ENCODE measurements around the gene LRRC32.

DNA sequence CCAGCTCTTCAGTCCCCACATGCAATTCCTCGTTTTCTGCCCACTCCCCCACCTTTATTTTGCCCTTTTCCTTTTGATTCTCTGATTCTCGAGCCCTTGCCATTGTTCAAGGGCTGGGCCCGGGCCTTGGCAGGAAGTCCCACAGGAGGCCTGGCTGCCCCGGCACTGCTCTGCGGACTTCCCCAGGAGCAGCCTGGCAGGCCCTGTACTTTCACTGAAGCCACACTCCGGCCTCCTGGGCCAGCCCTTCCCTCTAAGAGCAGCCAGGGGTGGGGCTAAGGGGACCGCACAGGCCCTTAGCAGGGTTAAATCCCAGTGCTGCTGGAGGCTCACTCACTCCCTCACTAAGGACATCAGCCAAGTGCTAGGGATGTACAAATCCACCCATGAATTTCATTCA, 4.1 kb downstream of the LRRC32 start:
- no peak for TF ChIP-seq TAF1 (IDR thresholded peaks at IDR 0.05; ENCODE audit: borderline replicate concordance, low read depth, low read length)
- TF ChIP-seq, protein P1, sequence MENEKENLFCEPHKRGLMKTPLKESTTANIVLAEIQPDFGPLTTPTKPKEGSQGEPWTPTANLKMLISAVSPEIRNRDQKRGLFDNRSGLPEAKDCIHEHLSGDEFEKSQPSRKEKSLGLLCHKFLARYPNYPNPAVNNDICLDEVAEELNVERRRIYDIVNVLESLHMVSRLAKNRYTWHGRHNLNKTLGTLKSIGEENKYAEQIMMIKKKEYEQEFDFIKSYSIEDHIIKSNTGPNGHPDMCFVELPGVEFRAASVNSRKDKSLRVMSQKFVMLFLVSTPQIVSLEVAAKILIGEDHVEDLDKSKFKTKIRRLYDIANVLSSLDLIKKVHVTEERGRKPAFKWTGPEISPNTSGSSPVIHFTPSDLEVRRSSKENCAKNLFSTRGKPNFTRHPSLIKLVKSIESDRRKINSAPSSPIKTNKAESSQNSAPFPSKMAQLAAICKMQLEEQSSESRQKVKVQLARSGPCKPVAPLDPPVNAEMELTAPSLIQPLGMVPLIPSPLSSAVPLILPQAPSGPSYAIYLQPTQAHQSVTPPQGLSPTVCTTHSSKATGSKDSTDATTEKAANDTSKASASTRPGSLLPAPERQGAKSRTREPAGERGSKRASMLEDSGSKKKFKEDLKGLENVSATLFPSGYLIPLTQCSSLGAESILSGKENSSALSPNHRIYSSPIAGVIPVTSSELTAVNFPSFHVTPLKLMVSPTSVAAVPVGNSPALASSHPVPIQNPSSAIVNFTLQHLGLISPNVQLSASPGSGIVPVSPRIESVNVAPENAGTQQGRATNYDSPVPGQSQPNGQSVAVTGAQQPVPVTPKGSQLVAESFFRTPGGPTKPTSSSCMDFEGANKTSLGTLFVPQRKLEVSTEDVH (IDR thresholded peaks at IDR 0.05; ENCODE audit: low read depth, partially characterized antibody): no peak
- TF ChIP-seq, protein P2, sequence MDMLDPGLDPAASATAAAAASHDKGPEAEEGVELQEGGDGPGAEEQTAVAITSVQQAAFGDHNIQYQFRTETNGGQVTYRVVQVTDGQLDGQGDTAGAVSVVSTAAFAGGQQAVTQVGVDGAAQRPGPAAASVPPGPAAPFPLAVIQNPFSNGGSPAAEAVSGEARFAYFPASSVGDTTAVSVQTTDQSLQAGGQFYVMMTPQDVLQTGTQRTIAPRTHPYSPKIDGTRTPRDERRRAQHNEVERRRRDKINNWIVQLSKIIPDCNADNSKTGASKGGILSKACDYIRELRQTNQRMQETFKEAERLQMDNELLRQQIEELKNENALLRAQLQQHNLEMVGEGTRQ (IDR thresholded peaks at IDR 0.05; ENCODE audit: borderline replicate concordance, low read depth, low read length): no peak
- TF ChIP-seq POLR2A (IDR thresholded peaks at IDR 0.05; ENCODE audit: low read depth, low read length): no peak
- TF ChIP-seq, protein P3, sequence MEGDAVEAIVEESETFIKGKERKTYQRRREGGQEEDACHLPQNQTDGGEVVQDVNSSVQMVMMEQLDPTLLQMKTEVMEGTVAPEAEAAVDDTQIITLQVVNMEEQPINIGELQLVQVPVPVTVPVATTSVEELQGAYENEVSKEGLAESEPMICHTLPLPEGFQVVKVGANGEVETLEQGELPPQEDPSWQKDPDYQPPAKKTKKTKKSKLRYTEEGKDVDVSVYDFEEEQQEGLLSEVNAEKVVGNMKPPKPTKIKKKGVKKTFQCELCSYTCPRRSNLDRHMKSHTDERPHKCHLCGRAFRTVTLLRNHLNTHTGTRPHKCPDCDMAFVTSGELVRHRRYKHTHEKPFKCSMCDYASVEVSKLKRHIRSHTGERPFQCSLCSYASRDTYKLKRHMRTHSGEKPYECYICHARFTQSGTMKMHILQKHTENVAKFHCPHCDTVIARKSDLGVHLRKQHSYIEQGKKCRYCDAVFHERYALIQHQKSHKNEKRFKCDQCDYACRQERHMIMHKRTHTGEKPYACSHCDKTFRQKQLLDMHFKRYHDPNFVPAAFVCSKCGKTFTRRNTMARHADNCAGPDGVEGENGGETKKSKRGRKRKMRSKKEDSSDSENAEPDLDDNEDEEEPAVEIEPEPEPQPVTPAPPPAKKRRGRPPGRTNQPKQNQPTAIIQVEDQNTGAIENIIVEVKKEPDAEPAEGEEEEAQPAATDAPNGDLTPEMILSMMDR (IDR thresholded peaks at IDR 0.05 in 2 of 3, conservative IDR thresholded peaks at IDR 0.05 in 1 of 3; ENCODE audit: control insufficient read depth in 2 of 3, extremely low read depth in 1 of 3, insufficient read depth in 1 of 3, low read depth in 3 of 3, low read length in 3 of 3): no peak
- TF ChIP-seq MXI1 (IDR thresholded peaks at IDR 0.05; ENCODE audit: low read depth, low read length): no peak
- no peak for TF ChIP-seq SMC3 (IDR thresholded peaks at IDR 0.05; ENCODE audit: borderline replicate concordance, low read length)
- no peak for TF ChIP-seq MTA2 (IDR thresholded peaks at IDR 0.05; ENCODE audit: low read depth)
- TF ChIP-seq HCFC1 (IDR thresholded peaks at IDR 0.05; ENCODE audit: low read length): no peak
- TF ChIP-seq, protein P4, sequence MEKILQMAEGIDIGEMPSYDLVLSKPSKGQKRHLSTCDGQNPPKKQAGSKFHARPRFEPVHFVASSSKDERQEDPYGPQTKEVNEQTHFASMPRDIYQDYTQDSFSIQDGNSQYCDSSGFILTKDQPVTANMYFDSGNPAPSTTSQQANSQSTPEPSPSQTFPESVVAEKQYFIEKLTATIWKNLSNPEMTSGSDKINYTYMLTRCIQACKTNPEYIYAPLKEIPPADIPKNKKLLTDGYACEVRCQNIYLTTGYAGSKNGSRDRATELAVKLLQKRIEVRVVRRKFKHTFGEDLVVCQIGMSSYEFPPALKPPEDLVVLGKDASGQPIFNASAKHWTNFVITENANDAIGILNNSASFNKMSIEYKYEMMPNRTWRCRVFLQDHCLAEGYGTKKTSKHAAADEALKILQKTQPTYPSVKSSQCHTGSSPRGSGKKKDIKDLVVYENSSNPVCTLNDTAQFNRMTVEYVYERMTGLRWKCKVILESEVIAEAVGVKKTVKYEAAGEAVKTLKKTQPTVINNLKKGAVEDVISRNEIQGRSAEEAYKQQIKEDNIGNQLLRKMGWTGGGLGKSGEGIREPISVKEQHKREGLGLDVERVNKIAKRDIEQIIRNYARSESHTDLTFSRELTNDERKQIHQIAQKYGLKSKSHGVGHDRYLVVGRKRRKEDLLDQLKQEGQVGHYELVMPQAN (conservative IDR thresholded peaks at IDR 0.05): no peak
